Measurements from ENCODE around the gene TTC21B. TPM values are rescaled to one million over a fixed set of nuclear protein-coding genes. Genes with fewer than 3 reads are reported as not detected.

TTC21B gene
- total RNA-seq, 1 experiment from 2014 or later, result 14.7 TPM

DNA sequence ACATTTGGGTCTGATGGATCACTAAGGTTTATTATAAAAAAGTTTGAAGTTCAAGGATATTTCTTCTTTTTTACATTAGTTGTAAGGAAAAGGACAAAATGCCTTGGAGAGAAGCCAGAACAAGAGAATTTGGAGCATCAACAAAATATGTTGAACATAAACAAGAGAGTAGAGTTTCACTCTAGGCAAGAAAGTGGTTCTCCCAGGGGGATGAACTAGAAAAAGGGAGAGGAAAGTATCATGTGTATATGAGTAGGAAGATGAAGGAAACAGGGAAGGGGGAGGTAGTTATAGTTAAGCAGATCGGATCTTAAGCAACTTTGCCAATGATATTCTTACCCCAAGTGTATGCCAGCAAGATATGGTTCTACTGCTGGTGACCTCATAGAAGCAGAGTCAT lies 95.7 kb downstream of the TTC21B start:
- BruUV-seq (replicated peaks), result no TSS peak
- intact Hi-C loops (cut with micrococcal nuclease; ENCODE audit: unreplicated experiment), result no loop called here
- DNase-seq, result no peak
- Mint-ChIP-seq H3K27ac (ENCODE audit: unreplicated experiment) (no peak overlapping the region), H3K36me3 (ENCODE audit: insufficient read depth, unreplicated experiment) (no peaks in the 10 kb centered on the region), H3K4me1 (ENCODE audit: low read depth, unreplicated experiment) (no peaks in the 10 kb centered on the region), H3K9me3 (ENCODE audit: low read depth, unreplicated experiment) (peaks cover 8% of the 10 kb centered on the region), H3K27me3 (ENCODE audit: unreplicated experiment) (no peaks in the 10 kb centered on the region), H3K4me3 (ENCODE audit: low read depth, unreplicated experiment) (no peak overlapping the region)
- TF ChIP-seq, protein P1, sequence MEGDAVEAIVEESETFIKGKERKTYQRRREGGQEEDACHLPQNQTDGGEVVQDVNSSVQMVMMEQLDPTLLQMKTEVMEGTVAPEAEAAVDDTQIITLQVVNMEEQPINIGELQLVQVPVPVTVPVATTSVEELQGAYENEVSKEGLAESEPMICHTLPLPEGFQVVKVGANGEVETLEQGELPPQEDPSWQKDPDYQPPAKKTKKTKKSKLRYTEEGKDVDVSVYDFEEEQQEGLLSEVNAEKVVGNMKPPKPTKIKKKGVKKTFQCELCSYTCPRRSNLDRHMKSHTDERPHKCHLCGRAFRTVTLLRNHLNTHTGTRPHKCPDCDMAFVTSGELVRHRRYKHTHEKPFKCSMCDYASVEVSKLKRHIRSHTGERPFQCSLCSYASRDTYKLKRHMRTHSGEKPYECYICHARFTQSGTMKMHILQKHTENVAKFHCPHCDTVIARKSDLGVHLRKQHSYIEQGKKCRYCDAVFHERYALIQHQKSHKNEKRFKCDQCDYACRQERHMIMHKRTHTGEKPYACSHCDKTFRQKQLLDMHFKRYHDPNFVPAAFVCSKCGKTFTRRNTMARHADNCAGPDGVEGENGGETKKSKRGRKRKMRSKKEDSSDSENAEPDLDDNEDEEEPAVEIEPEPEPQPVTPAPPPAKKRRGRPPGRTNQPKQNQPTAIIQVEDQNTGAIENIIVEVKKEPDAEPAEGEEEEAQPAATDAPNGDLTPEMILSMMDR (IDR thresholded peaks at IDR 0.05; ENCODE audit: unreplicated experiment), result no peak
- CTCF ChIA-PET, result no interaction called here

GRCh38 chr2:165852394-165852793 lies 101.2 kb downstream of the TTC21B start:
- H3K4me1 Mint-ChIP-seq (ENCODE audit: low read depth, unreplicated experiment), result no peaks in the 10 kb centered on the region
- TF ChIP-seq, protein P1 (IDR thresholded peaks at IDR 0.05; ENCODE audit: unreplicated experiment), result no peak
- H3K9me3 Mint-ChIP-seq (ENCODE audit: low read depth, unreplicated experiment), result peaks cover 3% of the 10 kb centered on the region
- H3K36me3 Mint-ChIP-seq (ENCODE audit: insufficient read depth, unreplicated experiment), result no peaks in the 10 kb centered on the region
- no peak overlapping the region for H3K27ac Mint-ChIP-seq (ENCODE audit: unreplicated experiment)
- intact Hi-C loops (cut with micrococcal nuclease; ENCODE audit: unreplicated experiment), result no loop called here
- H3K27me3 Mint-ChIP-seq (ENCODE audit: unreplicated experiment), result no peaks in the 10 kb centered on the region
- CTCF ChIA-PET, result no interaction called here
- no TSS peak for BruUV-seq (replicated peaks)
- no peak overlapping the region for H3K4me3 Mint-ChIP-seq (ENCODE audit: low read depth, unreplicated experiment)
- no peak for DNase-seq

- H3K9me3 Mint-ChIP-seq (ENCODE audit: low read depth, unreplicated experiment), result no peaks in the 10 kb centered on the region
- no peak overlapping the region for H3K4me3 Mint-ChIP-seq (ENCODE audit: low read depth, unreplicated experiment)
- CTCF ChIA-PET, result no interaction called here
- no peak for DNase-seq
- H3K36me3 Mint-ChIP-seq (ENCODE audit: insufficient read depth, unreplicated experiment), result no peaks in the 10 kb centered on the region
- H3K4me1 Mint-ChIP-seq (ENCODE audit: low read depth, unreplicated experiment), result no peaks in the 10 kb centered on the region
- TF ChIP-seq, protein P1 (IDR thresholded peaks at IDR 0.05; ENCODE audit: unreplicated experiment), result no peak
- intact Hi-C loops (cut with micrococcal nuclease; ENCODE audit: unreplicated experiment), result no loop called here
- no TSS peak for BruUV-seq (replicated peaks)
- H3K27ac Mint-ChIP-seq (ENCODE audit: unreplicated experiment), result no peak overlapping the region
- no peaks in the 10 kb centered on the region for H3K27me3 Mint-ChIP-seq (ENCODE audit: unreplicated experiment)
These were observed 106.6 kb downstream of the TTC21B start for GRCh38 chr2:165847001-165847400.

GRCh38 chr2:165846056-165846455 lies 107.5 kb downstream of the TTC21B start:
- Mint-ChIP-seq H3K36me3 (ENCODE audit: insufficient read depth, unreplicated experiment) (no peaks in the 10 kb centered on the region), H3K27ac (ENCODE audit: unreplicated experiment) (no peak overlapping the region), H3K4me3 (ENCODE audit: low read depth, unreplicated experiment) (no peak overlapping the region), H3K27me3 (ENCODE audit: unreplicated experiment) (no peaks in the 10 kb centered on the region), H3K9me3 (ENCODE audit: low read depth, unreplicated experiment) (no peaks in the 10 kb centered on the region), H3K4me1 (ENCODE audit: low read depth, unreplicated experiment) (no peaks in the 10 kb centered on the region)
- no TSS peak for BruUV-seq (replicated peaks)
- intact Hi-C loops (cut with micrococcal nuclease; ENCODE audit: unreplicated experiment), result no loop called here
- no peak for DNase-seq
- CTCF ChIA-PET, result no interaction called here
- TF ChIP-seq, protein P1 (IDR thresholded peaks at IDR 0.05; ENCODE audit: unreplicated experiment), result no peak

Data from Calu3 (cell line).